Activated T-helper 2 cell treated with anti-CD3 and anti-CD28 coated beads, Interferon-gamma antibody, Interleukin-2, Interleukin-4, amounts not matched to agents 10 μg/mL and 5 μg/mL and 100 μg/mL, durations not matched to agents 14 hours and 24 hours and 36 hours (primary cell): ENCODE measurements around the gene CNTNAP2. TPM values are rescaled to one million over a fixed set of nuclear protein-coding genes. Genes with fewer than 3 reads are reported as not detected.

Source experiments
- DNase-seq: peaks from one replicate; pipeline ENCODE4 v3.0.0; 2021; ENCODE audit warnings: low spot score
- H3K27ac Mint-ChIP-seq: one replicate; pipeline ENCODE4 v1.8.0; 2021; ENCODE audit warnings: mixed read lengths
- H3K27me3 Mint-ChIP-seq: one replicate; pipeline ENCODE4 v1.8.0; 2021; ENCODE audit warnings: low read depth, mixed read lengths
- H3K36me3 Mint-ChIP-seq: one replicate; pipeline ENCODE4 v1.8.0; 2021; ENCODE audit warnings: low read depth, mixed read lengths
- H3K4me1 Mint-ChIP-seq: one replicate; pipeline ENCODE4 v1.8.0; 2021; ENCODE audit warnings: low read depth, mixed read lengths
- H3K4me3 Mint-ChIP-seq: one replicate; pipeline ENCODE4 v1.8.0; 2021; ENCODE audit warnings: low read depth, mild to moderate bottlenecking, moderate library complexity, mixed read lengths
- H3K9me3 Mint-ChIP-seq: one replicate; pipeline ENCODE4 v1.8.0; 2021; ENCODE audit warnings: mixed read lengths
- intact Hi-C: fragments of 100-400 bp; cut with micrococcal nuclease; formaldehyde crosslinking; loops from one replicate; pipeline ENCODE4 v1.15.1; 2023
- total RNA-seq: library from RNA; stranded (reverse); gene quantifications from 2 replicates; pipeline ENCODE4 v1.2.3, GENCODE V29; 2022

Gene CNTNAP2
- total RNA-seq, 1 donor from 2014 or later = not detected

GRCh38 chr7:146656988-146657387 is 540.4 kb downstream of the CNTNAP2 start:
- peaks cover 7% of the 10 kb centered on the region for H3K9me3 Mint-ChIP-seq
- intact Hi-C loops = no loop called here
- no peaks in the 10 kb centered on the region for H3K36me3 Mint-ChIP-seq
- no peak overlapping the region for H3K4me3 Mint-ChIP-seq
- peaks cover 6% of the 10 kb centered on the region for H3K4me1 Mint-ChIP-seq
- H3K27me3 Mint-ChIP-seq = no peaks in the 10 kb centered on the region
- H3K27ac Mint-ChIP-seq = no peak overlapping the region
- no peak for DNase-seq

GRCh38 chr7:146658604-146659003 is 542.0 kb downstream of the CNTNAP2 start:
- Mint-ChIP-seq H3K27ac (no peak overlapping the region), H3K9me3 (peaks cover 10% of the 10 kb centered on the region), H3K4me3 (no peak overlapping the region), H3K4me1 (peaks cover 6% of the 10 kb centered on the region), H3K27me3 (no peaks in the 10 kb centered on the region), H3K36me3 (no peaks in the 10 kb centered on the region)
- intact Hi-C loops = no loop called here
- DNase-seq = no peak

GRCh38 chr7:146659732-146660131 is 543.1 kb downstream of the CNTNAP2 start:
- peaks cover 6% of the 10 kb centered on the region for H3K4me1 Mint-ChIP-seq
- no peak overlapping the region for H3K4me3 Mint-ChIP-seq
- H3K27me3 Mint-ChIP-seq = no peaks in the 10 kb centered on the region
- no peaks in the 10 kb centered on the region for H3K36me3 Mint-ChIP-seq
- intact Hi-C loops = no loop called here
- H3K9me3 Mint-ChIP-seq = peaks cover 10% of the 10 kb centered on the region
- no peak overlapping the region for H3K27ac Mint-ChIP-seq
- DNase-seq = no peak

GRCh38 chr7:146660839-146661238 is 544.2 kb downstream of the CNTNAP2 start:
- H3K4me3 Mint-ChIP-seq = no peak overlapping the region
- intact Hi-C loops = no loop called here
- H3K4me1 Mint-ChIP-seq = peaks cover 3% of the 10 kb centered on the region
- H3K27me3 Mint-ChIP-seq = no peaks in the 10 kb centered on the region
- no peak overlapping the region for H3K27ac Mint-ChIP-seq
- no peaks in the 10 kb centered on the region for H3K36me3 Mint-ChIP-seq
- H3K9me3 Mint-ChIP-seq = peaks cover 10% of the 10 kb centered on the region
- DNase-seq = no peak

- Mint-ChIP-seq H3K27ac (no peak overlapping the region), H3K4me1 (no peaks in the 10 kb centered on the region), H3K27me3 (no peaks in the 10 kb centered on the region), H3K9me3 (peaks cover 16% of the 10 kb centered on the region), H3K4me3 (no peak overlapping the region), H3K36me3 (no peaks in the 10 kb centered on the region)
- DNase-seq = no peak
- intact Hi-C loops = no loop called here
Measured at GRCh38 chr7:146661435-146661834, 544.8 kb downstream of the CNTNAP2 start.

GRCh38 chr7:146661929-146662328 is 545.3 kb downstream of the CNTNAP2 start:
- Mint-ChIP-seq H3K27ac (no peak overlapping the region), H3K36me3 (no peaks in the 10 kb centered on the region), H3K4me1 (no peaks in the 10 kb centered on the region), H3K27me3 (no peaks in the 10 kb centered on the region), H3K4me3 (no peak overlapping the region), H3K9me3 (peaks cover 21% of the 10 kb centered on the region)
- DNase-seq = no peak
- intact Hi-C loops = no loop called here

GRCh38 chr7:146665023-146665422 is 548.4 kb downstream of the CNTNAP2 start:
- Mint-ChIP-seq H3K27ac (no peak overlapping the region), H3K4me3 (no peak overlapping the region)

GRCh38 chr7:146670532-146670931 is 553.9 kb downstream of the CNTNAP2 start:
- no peaks in the 10 kb centered on the region for H3K36me3 Mint-ChIP-seq
- peaks cover 32% of the 10 kb centered on the region for H3K9me3 Mint-ChIP-seq
- no peaks in the 10 kb centered on the region for H3K4me1 Mint-ChIP-seq
- intact Hi-C loops = no loop called here
- no peaks in the 10 kb centered on the region for H3K27me3 Mint-ChIP-seq
- DNase-seq = no peak
- H3K27ac Mint-ChIP-seq = no peak overlapping the region
- no peak overlapping the region for H3K4me3 Mint-ChIP-seq

More at GRCh38 chr7:146665023-146665422, 548.4 kb downstream of the CNTNAP2 start:
- DNase-seq = no peak
- no peaks in the 10 kb centered on the region for H3K27me3 Mint-ChIP-seq
- peaks cover 27% of the 10 kb centered on the region for H3K9me3 Mint-ChIP-seq
- no peaks in the 10 kb centered on the region for H3K4me1 Mint-ChIP-seq
- intact Hi-C loops = no loop called here
- H3K36me3 Mint-ChIP-seq = no peaks in the 10 kb centered on the region

- no peak for DNase-seq
- H3K27ac Mint-ChIP-seq = no peak overlapping the region
- H3K36me3 Mint-ChIP-seq = no peaks in the 10 kb centered on the region
- intact Hi-C loops = no loop called here
- H3K9me3 Mint-ChIP-seq = peaks cover 10% of the 10 kb centered on the region
- H3K27me3 Mint-ChIP-seq = no peaks in the 10 kb centered on the region
- H3K4me3 Mint-ChIP-seq = no peak overlapping the region
- no peaks in the 10 kb centered on the region for H3K4me1 Mint-ChIP-seq
Measured at GRCh38 chr7:146681487-146681886, 564.9 kb downstream of the CNTNAP2 start.

GRCh38 chr7:146683439-146683838 is 566.8 kb downstream of the CNTNAP2 start:
- Mint-ChIP-seq H3K4me3 (no peak overlapping the region), H3K27me3 (no peaks in the 10 kb centered on the region), H3K36me3 (no peaks in the 10 kb centered on the region), H3K27ac (no peak overlapping the region), H3K9me3 (peaks cover 7% of the 10 kb centered on the region), H3K4me1 (no peaks in the 10 kb centered on the region)
- no peak for DNase-seq
- intact Hi-C loops = no loop called here

- H3K27me3 Mint-ChIP-seq = no peaks in the 10 kb centered on the region
- no peaks in the 10 kb centered on the region for H3K36me3 Mint-ChIP-seq
- H3K9me3 Mint-ChIP-seq = no peaks in the 10 kb centered on the region
- no peak for DNase-seq
- no peaks in the 10 kb centered on the region for H3K4me1 Mint-ChIP-seq
- intact Hi-C loops = no loop called here
- H3K4me3 Mint-ChIP-seq = no peak overlapping the region
- H3K27ac Mint-ChIP-seq = no peak overlapping the region
Measured at GRCh38 chr7:146690987-146691386, 574.4 kb downstream of the CNTNAP2 start.

- intact Hi-C loops = no loop called here
- Mint-ChIP-seq H3K27ac (no peak overlapping the region), H3K9me3 (peaks cover 10% of the 10 kb centered on the region), H3K27me3 (no peaks in the 10 kb centered on the region), H3K4me3 (no peak overlapping the region), H3K4me1 (no peaks in the 10 kb centered on the region), H3K36me3 (no peaks in the 10 kb centered on the region)
- no peak for DNase-seq
Measured at GRCh38 chr7:146698995-146699610, 582.5 kb downstream of the CNTNAP2 start.

GRCh38 chr7:146700015-146700560 is 583.5 kb downstream of the CNTNAP2 start:
- Mint-ChIP-seq H3K36me3 (no peaks in the 10 kb centered on the region), H3K27ac (no peak overlapping the region), H3K9me3 (peaks cover 10% of the 10 kb centered on the region), H3K4me1 (no peaks in the 10 kb centered on the region), H3K27me3 (no peaks in the 10 kb centered on the region), H3K4me3 (no peak overlapping the region)
- no peak for DNase-seq
- intact Hi-C loops = no loop called here
